ENCODE results near the gene SRCAP. TPM values are rescaled to one million over a fixed set of nuclear protein-coding genes. Genes with fewer than 3 reads are reported as not detected.

The SRCAP gene
- total and polyA plus RNA-seq, 8 donors: 7.5 to 39.6 (median 27.4) TPM

DNA sequence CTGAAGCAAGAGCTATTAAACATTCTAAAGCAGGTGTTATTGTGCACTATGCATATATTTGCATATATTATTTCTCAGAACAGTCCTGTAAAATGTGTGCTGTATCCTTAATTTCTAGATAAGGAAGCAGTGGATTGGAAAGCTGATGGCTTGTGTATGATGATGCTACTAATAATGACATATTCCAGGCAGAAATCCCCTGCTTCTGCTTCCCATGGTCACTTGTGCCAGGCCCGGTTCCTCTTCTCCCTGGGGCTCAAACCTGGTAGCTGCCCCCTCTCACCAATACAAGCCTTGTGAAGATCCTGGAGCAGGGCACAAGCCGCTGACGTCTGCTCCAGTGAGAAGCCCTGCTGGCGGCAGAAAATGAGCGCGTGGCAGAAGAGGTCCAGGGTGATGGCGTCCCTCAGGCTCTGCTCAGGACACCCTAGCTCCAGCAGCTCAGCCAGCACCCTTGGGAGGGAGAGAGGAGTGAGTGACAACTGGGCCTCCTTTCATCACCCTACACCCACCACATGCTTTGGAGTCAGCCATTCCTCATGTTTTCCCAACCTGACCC, 61.1 kb downstream of the SRCAP start:
- 87 to 94% methylated on average over 7 of the region's 7 CpGs for WGBS, 2 donors
- Histone ChIP-seq H3K27me3 (no peaks in the 10 kb centered on the region), H3K36me3 (peaks cover 7 to 16% (median 13%) of the 10 kb centered on the region in 3 donors), H3K4me1 (peaks cover 7 to 18% (median 13%) of the 10 kb centered on the region in 3 donors), H3K4me3 (no peak overlapping the region), H3K27ac (no peak overlapping the region), H3K9me3 (no peaks in the 10 kb centered on the region)
- DNase-seq: peak in 2 of 6 donors; percentile 35 to 36
- ATAC-seq: no peak
- TF ChIP-seq, protein P1, sequence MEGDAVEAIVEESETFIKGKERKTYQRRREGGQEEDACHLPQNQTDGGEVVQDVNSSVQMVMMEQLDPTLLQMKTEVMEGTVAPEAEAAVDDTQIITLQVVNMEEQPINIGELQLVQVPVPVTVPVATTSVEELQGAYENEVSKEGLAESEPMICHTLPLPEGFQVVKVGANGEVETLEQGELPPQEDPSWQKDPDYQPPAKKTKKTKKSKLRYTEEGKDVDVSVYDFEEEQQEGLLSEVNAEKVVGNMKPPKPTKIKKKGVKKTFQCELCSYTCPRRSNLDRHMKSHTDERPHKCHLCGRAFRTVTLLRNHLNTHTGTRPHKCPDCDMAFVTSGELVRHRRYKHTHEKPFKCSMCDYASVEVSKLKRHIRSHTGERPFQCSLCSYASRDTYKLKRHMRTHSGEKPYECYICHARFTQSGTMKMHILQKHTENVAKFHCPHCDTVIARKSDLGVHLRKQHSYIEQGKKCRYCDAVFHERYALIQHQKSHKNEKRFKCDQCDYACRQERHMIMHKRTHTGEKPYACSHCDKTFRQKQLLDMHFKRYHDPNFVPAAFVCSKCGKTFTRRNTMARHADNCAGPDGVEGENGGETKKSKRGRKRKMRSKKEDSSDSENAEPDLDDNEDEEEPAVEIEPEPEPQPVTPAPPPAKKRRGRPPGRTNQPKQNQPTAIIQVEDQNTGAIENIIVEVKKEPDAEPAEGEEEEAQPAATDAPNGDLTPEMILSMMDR (IDR thresholded peaks at IDR 0.05): no peak
- FAIRE-seq: no peak
- intact Hi-C loops (cut with DNase I): loop anchor here in 1 of 3 donors (10.0 kb wide), 1 partner anchor 115 kb away; no protein-coding TSS in a partner anchor

GRCh38 chr16:30760577-30761426, 61.8 kb downstream of the SRCAP start:
- peak overlapping the region in 1 of 4 donors; percentile 23 for H3K27ac ChIP-seq
- H3K36me3 ChIP-seq: peaks cover 9 to 23% (median 20%) of the 10 kb centered on the region in 3 donors
- peak in 1 of 4 donors; percentile 6 for ATAC-seq
- TF ChIP-seq, protein P1 (IDR thresholded peaks at IDR 0.05): no peak
- H3K4me3 ChIP-seq: peak overlapping the region; percentile 67 to 91 (median 84)
- 23 to 24% methylated on average over 26 of the region's 26 CpGs for WGBS, 2 donors
- peak in 3 of 6 donors; percentile 17 to 39 (median 34) for DNase-seq
- peaks cover 7 to 18% (median 13%) of the 10 kb centered on the region in 3 donors for H3K4me1 ChIP-seq
- no peak for FAIRE-seq
- no peaks in the 10 kb centered on the region for H3K27me3 ChIP-seq
- no peaks in the 10 kb centered on the region for H3K9me3 ChIP-seq
- intact Hi-C loops (cut with DNase I): loop anchor here in 1 of 3 donors (10.0 kb wide), 1 partner anchor 114 kb away; no protein-coding TSS in a partner anchor

DNA sequence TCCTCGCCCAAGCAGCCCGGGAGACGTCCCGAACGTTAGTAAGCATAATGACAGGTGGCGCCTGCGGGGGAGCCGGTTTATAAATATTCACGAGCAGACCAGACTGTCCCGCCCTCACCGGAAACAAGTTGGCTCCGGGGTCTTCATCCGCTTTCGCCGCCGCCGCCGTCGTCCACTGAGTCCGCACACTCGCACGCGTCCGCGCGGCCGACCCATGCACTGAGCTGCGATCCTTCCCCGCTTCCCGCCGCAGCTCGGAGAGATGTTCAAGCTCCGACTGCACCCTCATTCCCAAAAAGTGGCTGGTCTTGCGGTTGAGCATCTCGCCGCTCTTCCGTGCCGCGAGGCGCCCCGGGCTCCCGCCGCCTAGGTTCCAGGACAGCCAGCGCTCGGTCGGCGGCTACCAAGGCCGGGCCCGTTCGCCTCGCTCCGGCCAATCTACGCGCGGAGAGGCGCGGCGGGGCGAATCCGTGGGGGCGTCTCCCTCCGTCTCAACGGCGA, 62.5 kb downstream of the SRCAP start:
- 0% methylated on average over 64 of the region's 64 CpGs for WGBS, 2 donors
- peaks cover 7 to 18% (median 13%) of the 10 kb centered on the region in 3 donors for H3K4me1 ChIP-seq
- ATAC-seq: peak; percentile 21 to 43 (median 38)
- no peaks in the 10 kb centered on the region for H3K9me3 ChIP-seq
- DNase-seq: peak in 2 of 6 donors; percentile 64 to 65
- H3K36me3 ChIP-seq: peaks cover 14 to 29% (median 26%) of the 10 kb centered on the region in 3 donors
- no peaks in the 10 kb centered on the region for H3K27me3 ChIP-seq
- peak overlapping the region; percentile 67 to 91 (median 84) for H3K4me3 ChIP-seq
- FAIRE-seq: no peak
- TF ChIP-seq, protein P1 (IDR thresholded peaks at IDR 0.05): no peak
- intact Hi-C loops (cut with DNase I): loop anchor here in 1 of 3 donors (10.0 kb wide), 1 partner anchor 113 kb away; no protein-coding TSS in a partner anchor
- peak overlapping the region in 3 of 4 donors; percentile 23 to 75 (median 44) for H3K27ac ChIP-seq

GRCh38 chr16:30761928-30762902, 63.2 kb downstream of the SRCAP start, which contains the start of the genes CFAP119 and RNF40:
CFAP119 (minus strand) TSS chr16:30762062; CDS start chr16:30761748, 314 bp downstream.
RNF40 (plus strand) TSS chr16:30762322; CDS start chr16:30762546, 224 bp downstream.
- intact Hi-C loops (cut with DNase I): loop anchor here in 1 of 3 donors (10.0 kb wide), 1 partner anchor 113 kb away; no protein-coding TSS in a partner anchor
- TF ChIP-seq, protein P1 (IDR thresholded peaks at IDR 0.05): no peak
- peak; percentile 92 to 98 (median 96) for ATAC-seq
- FAIRE-seq: peak; percentile 81
- peak within 1 kb of the TSS; percentile 67 to 91 (median 84) for H3K4me3 ChIP-seq
- H3K36me3 ChIP-seq: peaks cover 17 to 33% (median 27%) of the 10 kb centered on the region in 3 donors
- no peaks in the 10 kb centered on the region for H3K27me3 ChIP-seq
- H3K9me3 ChIP-seq: no peaks in the 10 kb centered on the region
- DNase-seq: peak; percentile 96 to 99 (median 97)
- H3K27ac ChIP-seq: peak within 1 kb of the TSS; percentile 75 to 84 (median 78)
- H3K4me1 ChIP-seq: peaks cover 7 to 18% (median 13%) of the 10 kb centered on the region in 3 donors
- 0% methylated on average over 58 to 60 of the region's 60 CpGs for WGBS, 2 donors

All from pancreas (tissue), 10 donors.